RWPE2 (cell line): Measurements from ENCODE around the gene MAP7.

Source experiments
- ATAC-seq: fragments of 200-7000 bp; cut with Tn5 transposase; 3 replicates; pipeline ENCODE4 v1.9.1; 2021; ENCODE audit warnings: low read depth
- DNase-seq: peaks from one replicate; pipeline ENCODE4 v3.0.0-alpha.2; 2020; ENCODE audit warnings: low spot score
- H3K27ac ChIP-seq: fragments of 450-650 bp; 2 replicates; pipeline ENCODE4 v1.5.1; 2017; ENCODE audit warnings: mild to moderate bottlenecking; ENCODE audit not compliant: poor library complexity, severe bottlenecking
- H3K27me3 ChIP-seq: fragments of 250-450 bp; sonication (Bioruptor Pico); 2 replicates; pipeline ENCODE4 v1.5.1; 2021; ENCODE audit warnings: mild to moderate bottlenecking, moderate library complexity; ENCODE audit not compliant: insufficient read depth, poor library complexity, severe bottlenecking
- H3K36me3 ChIP-seq: fragments of 250-450 bp; sonication (Bioruptor Pico); 2 replicates; pipeline ENCODE4 v1.5.1; 2020; ENCODE audit warnings: low read depth, mild to moderate bottlenecking, moderate library complexity
- H3K4me1 ChIP-seq: fragments of 250-450 bp; sonication (Bioruptor Pico); 2 replicates; pipeline ENCODE4 v1.5.1; 2021; ENCODE audit warnings: mild to moderate bottlenecking, moderate library complexity; ENCODE audit not compliant: insufficient read depth, poor library complexity, severe bottlenecking
- H3K4me3 ChIP-seq: fragments of 250-450 bp; sonication (Bioruptor Pico); 2 replicates; pipeline ENCODE4 v1.5.1; 2021; ENCODE audit warnings: mild to moderate bottlenecking, moderate library complexity; ENCODE audit not compliant: severe bottlenecking
- H3K9me3 ChIP-seq: fragments of 250-450 bp; sonication (Bioruptor Pico); 2 replicates; pipeline ENCODE4 v1.5.1; 2021; ENCODE audit warnings: mild to moderate bottlenecking, moderate library complexity; ENCODE audit not compliant: severe bottlenecking
- TF ChIP-seq, protein P1 (sequence below): fragments of 450-650 bp; IDR thresholded peaks from one replicate; pipeline ENCODE4 v1.5.1; 2017; ENCODE audit warnings: mild to moderate bottlenecking, moderate library complexity; ENCODE audit not compliant: poor library complexity, severe bottlenecking

MAP7 gene

GRCh38 chr6:136345145-136345544 is 205.1 kb downstream of the MAP7 start:
- Histone ChIP-seq H3K36me3 (peaks cover 16% of the 10 kb centered on the region; the same call in 1 of the 2 replicates), H3K4me1 (peaks cover 7% of the 10 kb centered on the region)
- no peak for DNase-seq

GRCh38 chr6:136344420-136344819 is 205.8 kb downstream of the MAP7 start:
- Histone ChIP-seq H3K4me3 (no peak overlapping the region), H3K27me3 (no peaks in the 10 kb centered on the region), H3K27ac (no peak overlapping the region), H3K36me3 (peaks cover 16% of the 10 kb centered on the region; the same call in 1 of the 2 replicates), H3K4me1 (peaks cover 7% of the 10 kb centered on the region), H3K9me3 (no peaks in the 10 kb centered on the region)
- no peak for ATAC-seq
- TF ChIP-seq, protein P1, sequence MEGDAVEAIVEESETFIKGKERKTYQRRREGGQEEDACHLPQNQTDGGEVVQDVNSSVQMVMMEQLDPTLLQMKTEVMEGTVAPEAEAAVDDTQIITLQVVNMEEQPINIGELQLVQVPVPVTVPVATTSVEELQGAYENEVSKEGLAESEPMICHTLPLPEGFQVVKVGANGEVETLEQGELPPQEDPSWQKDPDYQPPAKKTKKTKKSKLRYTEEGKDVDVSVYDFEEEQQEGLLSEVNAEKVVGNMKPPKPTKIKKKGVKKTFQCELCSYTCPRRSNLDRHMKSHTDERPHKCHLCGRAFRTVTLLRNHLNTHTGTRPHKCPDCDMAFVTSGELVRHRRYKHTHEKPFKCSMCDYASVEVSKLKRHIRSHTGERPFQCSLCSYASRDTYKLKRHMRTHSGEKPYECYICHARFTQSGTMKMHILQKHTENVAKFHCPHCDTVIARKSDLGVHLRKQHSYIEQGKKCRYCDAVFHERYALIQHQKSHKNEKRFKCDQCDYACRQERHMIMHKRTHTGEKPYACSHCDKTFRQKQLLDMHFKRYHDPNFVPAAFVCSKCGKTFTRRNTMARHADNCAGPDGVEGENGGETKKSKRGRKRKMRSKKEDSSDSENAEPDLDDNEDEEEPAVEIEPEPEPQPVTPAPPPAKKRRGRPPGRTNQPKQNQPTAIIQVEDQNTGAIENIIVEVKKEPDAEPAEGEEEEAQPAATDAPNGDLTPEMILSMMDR, result no peak
- DNase-seq, result no peak

More at GRCh38 chr6:136345145-136345544, 205.1 kb downstream of the MAP7 start:
- ATAC-seq, result no peak
- no peak overlapping the region for H3K27ac ChIP-seq
- no peak overlapping the region for H3K4me3 ChIP-seq
- TF ChIP-seq, protein P1, result no peak
- H3K27me3 ChIP-seq, result no peaks in the 10 kb centered on the region
- H3K9me3 ChIP-seq, result no peaks in the 10 kb centered on the region

DNA sequence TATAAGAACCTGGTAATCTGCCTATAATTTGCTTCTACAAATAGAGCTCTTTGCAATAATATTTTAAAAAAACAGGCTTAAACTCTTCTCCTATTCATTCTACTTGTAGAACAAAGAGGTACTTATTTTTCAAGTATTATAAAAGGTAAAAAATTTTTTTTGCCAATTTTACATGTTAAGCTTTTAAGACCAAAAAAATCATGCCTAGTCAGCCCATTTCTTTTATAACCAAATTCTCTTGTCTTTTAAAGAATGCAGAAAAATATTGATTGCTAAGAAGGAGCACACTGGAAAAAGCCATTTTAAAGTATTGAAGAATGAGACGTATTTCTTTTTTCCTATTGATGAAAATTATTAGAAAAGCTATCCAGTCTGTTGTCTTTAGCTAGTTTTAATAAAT is 206.5 kb downstream of the MAP7 start:
- Histone ChIP-seq H3K27ac (no peak overlapping the region), H3K4me1 (peaks cover 7% of the 10 kb centered on the region), H3K9me3 (no peaks in the 10 kb centered on the region), H3K27me3 (no peaks in the 10 kb centered on the region), H3K36me3 (peaks cover 16% of the 10 kb centered on the region; the same call in 1 of the 2 replicates), H3K4me3 (no peak overlapping the region)
- ATAC-seq (no peak), DNase-seq (no peak)
- TF ChIP-seq, protein P1, result no peak

- no peak for DNase-seq
- no peak for ATAC-seq
- H3K27ac ChIP-seq, result no peak overlapping the region
- no peaks in the 10 kb centered on the region for H3K9me3 ChIP-seq
- H3K4me1 ChIP-seq, result peaks cover 6% of the 10 kb centered on the region
- no peak overlapping the region for H3K4me3 ChIP-seq
- H3K27me3 ChIP-seq, result no peaks in the 10 kb centered on the region
- H3K36me3 ChIP-seq, result peaks cover 16% of the 10 kb centered on the region; the same call in 1 of the 2 replicates
- TF ChIP-seq, protein P1, result no peak
These were observed 206.9 kb downstream of the MAP7 start for GRCh38 chr6:136343275-136343674.

DNA sequence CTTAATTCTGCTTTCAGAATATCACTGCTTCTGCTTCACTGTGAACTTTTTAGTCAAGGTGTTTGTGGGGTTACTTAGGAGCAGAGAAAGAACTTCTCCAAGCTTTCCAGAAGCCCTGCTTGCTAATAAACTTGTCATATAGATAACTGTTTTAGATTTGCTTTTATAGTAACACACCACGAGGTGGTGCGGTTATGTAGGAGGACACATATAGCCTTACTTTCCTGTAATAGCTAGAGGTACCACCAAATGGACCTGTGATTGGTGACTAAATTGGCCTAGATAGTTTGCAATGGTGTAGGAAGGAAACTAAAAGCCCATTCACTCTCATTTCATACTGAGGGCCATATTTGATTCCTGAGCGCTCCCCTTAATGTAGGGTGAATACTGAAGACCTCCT is 208.3 kb downstream of the MAP7 start:
- Histone ChIP-seq H3K4me3 (no peak overlapping the region), H3K9me3 (no peaks in the 10 kb centered on the region), H3K27ac (no peak overlapping the region), H3K4me1 (no peaks in the 10 kb centered on the region), H3K36me3 (peaks cover 16% of the 10 kb centered on the region; the same call in 1 of the 2 replicates), H3K27me3 (no peaks in the 10 kb centered on the region)
- TF ChIP-seq, protein P1, result no peak
- DNase-seq (no peak), ATAC-seq (no peak)
